ENCODE data around the gene DCHS2. TPM values are rescaled to one million over a fixed set of nuclear protein-coding genes. Genes with fewer than 3 reads are reported as not detected.

Gene DCHS2
- total RNA-seq, 1 experiment from 2014 or later = not detected

- DNase-seq (ENCODE audit: low read depth) = no peak
Observed at GRCh38 chr4:154319736-154320135, 171.9 kb downstream of the DCHS2 start.

DNA sequence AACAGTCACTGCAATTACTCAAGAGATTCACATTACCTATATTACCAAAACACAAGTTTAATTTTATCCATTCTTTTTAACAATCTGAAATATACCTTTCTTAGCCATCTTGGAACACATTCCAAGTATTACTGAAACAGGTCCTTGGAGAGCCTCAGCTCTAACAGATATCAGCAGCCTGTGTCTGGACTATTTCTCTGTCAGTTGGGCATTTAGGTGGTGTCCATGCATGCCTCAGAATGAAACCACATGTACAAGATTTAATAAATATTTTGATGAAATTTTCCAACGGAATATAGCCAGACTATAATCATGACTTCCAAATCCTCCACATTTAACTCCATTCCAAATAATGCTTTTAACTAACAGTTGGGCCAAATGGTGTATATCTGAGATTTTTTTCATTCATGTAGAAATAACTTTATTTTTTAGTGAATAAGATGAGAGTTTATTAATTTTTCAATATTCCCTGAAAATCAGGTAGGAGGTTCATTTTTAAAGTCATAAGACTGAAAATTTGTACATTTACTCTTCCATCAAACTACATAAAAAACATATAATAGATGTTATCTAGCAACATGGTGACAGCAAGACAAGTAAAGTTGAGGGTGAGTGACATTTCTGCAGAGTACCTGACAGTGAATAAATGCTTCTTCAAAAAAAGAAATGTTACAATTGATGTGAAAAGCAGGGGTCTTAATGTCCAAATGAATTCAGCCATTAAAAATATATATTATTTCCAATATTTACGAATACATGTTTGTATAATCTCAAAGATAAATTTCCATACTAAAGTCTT lies 174.2 kb downstream of the DCHS2 start:
- DNase-seq (ENCODE audit: low read depth) = no peak

- no peak for DNase-seq (ENCODE audit: low read depth)
Observed at GRCh38 chr4:154315741-154316140, 175.9 kb downstream of the DCHS2 start.

DNA sequence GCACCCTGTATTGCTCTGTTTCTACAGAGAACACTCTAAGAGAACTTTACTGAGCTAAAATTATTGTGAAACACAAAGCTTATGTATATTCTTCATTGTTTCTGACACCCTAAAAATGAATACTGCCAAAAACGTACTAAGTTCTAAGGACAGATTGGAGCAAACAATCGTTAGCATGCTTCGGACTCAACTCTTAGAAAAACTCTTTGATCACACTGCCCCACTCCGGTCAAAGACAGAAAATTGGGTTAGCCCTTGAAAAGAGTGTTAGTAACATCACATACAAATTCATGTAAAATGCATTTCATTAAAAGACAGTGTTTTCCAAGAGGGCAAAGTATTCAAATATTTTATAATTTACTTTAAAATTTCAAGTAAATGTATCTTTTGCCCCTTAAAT lies 177.4 kb downstream of the DCHS2 start:
- DNase-seq (ENCODE audit: low read depth) = peak; percentile 46

- no peak for DNase-seq (ENCODE audit: low read depth)
Observed at GRCh38 chr4:154313004-154313585, 178.5 kb downstream of the DCHS2 start.

GRCh38 chr4:154312246-154312645 lies 179.4 kb downstream of the DCHS2 start:
- DNase-seq (ENCODE audit: low read depth) = peak; percentile 35

- DNase-seq (ENCODE audit: low read depth) = no peak
Observed at GRCh38 chr4:154310578-154310977, 181.0 kb downstream of the DCHS2 start.

DNA sequence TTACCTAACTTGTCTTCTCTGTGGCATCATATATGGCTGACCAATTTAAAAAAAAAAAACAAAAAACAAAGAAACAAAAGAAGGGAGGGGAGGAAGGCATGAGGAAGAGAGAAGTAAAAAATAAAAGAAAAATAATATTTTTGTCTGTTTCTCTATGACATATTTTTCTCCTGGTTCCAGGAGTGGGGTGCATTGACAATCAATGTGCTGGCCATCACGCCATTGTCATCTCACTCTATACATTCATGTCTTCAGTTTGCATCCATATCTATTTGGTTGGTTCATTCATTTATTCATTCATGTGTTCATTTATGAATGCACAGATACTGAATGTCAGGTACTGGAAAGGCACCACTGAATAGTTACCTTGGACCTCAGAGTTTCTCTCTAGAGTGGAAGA lies 183.4 kb downstream of the DCHS2 start:
- no peak for DNase-seq (ENCODE audit: low read depth)

- DNase-seq (ENCODE audit: low read depth) = no peak
Observed at GRCh38 chr4:154307451-154307850, 184.1 kb downstream of the DCHS2 start.

DNA sequence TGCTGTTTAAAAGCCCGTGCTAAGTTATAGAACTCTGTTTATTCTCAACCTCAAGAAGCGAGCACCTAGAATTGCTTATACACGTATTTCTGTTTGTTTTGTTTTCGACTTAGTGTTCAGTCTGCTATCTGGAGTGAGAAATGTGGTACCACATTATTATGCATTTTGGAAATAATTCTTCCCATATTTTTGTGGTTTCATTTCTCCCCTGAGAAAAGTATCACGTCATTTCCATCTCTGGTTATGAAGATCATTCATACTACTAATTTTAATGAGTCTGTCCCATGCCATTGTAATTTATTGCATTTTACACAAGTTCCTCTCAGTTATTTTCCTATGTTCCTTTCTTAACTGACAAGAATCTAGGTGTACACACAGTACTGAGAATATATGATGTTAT lies 186.0 kb downstream of the DCHS2 start:
- DNase-seq (ENCODE audit: low read depth) = no peak

- no peak for DNase-seq (ENCODE audit: low read depth)
Observed at GRCh38 chr4:154304679-154305078, 186.9 kb downstream of the DCHS2 start.

DNA sequence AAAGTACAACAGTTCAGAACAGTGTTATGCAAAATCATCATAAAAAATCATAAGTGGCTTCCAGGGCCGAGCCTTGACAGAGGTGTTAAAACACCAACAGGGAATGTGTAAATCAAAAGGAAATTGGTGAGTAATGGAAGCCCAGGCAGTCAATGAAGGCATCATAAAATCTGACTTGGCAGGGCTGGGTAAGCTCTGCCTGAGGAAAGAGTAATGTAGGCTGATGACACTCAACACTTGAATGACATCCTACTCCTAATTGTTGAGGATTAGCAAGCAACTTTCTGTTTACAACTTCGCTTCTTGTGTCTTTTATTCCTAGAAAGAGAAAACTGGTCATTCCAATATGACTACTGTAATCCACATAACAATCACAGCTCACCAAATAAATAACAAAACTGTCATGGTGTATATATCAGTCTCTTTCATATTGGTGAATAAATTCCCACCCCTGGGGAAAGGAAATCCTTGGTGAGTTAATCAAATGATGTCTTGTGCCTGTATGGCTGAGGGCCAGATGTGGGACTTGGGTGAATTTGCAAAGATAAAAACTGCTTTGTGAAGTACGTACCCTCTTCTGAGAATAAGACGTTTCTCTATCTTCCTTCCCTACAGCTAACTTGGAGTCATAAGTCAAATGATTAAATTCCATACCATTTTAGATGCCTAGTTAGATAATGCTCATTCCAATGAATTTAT lies 196.8 kb downstream of the DCHS2 start:
- DNase-seq (ENCODE audit: low read depth) = no peak

DNA sequence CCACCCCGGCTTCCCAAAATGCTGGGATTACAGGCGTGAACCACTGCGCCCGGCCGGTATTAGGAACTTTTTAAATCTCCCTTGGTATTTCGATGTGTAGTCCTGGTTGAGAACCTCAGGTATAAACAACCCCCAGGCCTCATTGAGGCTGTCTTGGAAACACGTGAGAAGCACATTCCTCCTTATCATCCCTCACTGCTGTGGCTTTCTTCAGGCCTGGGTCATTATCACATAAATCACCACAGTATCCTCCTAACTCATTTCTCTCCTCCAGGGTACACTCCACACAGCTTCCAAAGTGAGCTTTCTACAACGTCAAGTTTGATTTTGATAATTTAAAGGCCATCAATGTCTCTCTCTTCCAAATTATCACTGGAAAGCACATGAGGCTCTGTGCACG lies 198.2 kb downstream of the DCHS2 start:
- DNase-seq (ENCODE audit: low read depth) = no peak

- DNase-seq (ENCODE audit: low read depth) = no peak
Observed at GRCh38 chr4:154292589-154292988, 199.0 kb downstream of the DCHS2 start.

- DNase-seq (ENCODE audit: low read depth) = no peak
Observed at GRCh38 chr4:154277172-154277571, 214.4 kb downstream of the DCHS2 start.

GRCh38 chr4:154276496-154276895 lies 215.1 kb downstream of the DCHS2 start:
- DNase-seq (ENCODE audit: low read depth) = no peak

DNA sequence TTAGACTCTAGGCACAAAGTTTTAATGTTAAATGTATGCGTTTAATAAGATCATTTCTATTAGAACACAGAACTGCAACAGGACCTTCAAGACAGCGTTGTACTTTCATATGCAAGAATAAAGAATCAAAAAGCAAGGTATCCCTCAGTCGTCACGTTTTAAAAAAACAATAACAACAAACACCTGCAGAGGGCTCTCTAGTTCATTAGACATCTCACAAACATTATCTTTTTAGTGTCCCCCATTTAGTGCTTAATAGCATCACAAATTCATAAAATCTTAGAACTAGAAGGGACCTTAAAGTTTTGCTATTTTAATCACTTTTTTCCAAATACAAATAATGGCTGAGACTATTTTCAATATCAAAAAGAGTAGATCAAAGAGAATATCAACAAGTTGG lies 236.6 kb downstream of the DCHS2 start:
- no peak for DNase-seq (ENCODE audit: low read depth)

DNA sequence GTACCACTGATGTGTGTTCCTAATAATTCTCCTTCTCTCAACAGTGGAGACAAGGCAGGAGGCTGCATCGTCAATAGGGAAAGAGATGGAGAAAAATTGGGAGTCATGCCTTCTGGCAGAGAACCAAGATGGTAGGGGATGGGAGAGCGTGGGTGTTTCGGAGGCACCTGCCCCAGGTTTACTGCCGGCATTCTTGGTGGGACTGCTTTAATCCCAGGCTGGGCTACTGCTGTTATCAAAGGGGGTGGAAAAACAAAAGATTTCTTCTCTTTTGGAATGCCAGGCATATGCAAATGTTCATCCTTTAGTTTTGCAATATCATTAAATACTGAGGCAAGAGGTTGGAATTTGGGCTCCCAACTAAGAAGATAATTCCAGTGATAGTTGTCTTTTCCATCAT lies 257.0 kb downstream of the DCHS2 start:
- no peak for DNase-seq (ENCODE audit: low read depth)

DNA sequence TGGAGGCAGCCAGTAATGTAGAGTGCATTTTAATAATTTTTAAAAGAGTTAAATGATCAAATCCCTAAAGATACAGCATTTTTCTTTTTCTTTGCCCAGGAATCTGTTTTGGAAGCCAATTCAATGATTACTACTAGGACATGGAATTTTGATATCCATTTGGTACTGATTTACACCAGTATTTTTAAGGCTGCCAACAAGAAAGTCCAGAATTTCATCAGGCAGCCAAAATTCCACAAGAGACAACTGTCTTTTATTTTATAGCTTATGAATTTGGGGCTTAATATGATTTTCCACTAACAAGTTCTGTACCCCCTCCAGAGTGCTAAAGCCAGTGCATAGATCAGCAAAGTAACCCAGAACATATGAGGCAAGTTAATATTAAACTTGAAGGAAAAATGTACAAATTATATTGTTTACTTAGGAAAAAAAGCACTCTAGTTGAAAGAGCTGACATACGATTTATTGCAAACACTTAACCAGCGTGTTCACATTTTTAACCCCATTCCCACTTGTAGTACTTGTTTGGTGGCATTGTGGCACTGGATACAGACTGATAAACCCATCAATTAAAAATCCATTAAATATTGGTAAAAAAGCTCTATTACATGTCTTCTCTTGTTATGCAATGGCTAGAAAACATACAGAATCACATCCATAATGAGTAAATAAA lies 259.7 kb downstream of the DCHS2 start:
- no peak for DNase-seq (ENCODE audit: low read depth)

- DNase-seq (ENCODE audit: low read depth) = no peak
Observed at GRCh38 chr4:154230723-154231122, 260.9 kb downstream of the DCHS2 start.

DNA sequence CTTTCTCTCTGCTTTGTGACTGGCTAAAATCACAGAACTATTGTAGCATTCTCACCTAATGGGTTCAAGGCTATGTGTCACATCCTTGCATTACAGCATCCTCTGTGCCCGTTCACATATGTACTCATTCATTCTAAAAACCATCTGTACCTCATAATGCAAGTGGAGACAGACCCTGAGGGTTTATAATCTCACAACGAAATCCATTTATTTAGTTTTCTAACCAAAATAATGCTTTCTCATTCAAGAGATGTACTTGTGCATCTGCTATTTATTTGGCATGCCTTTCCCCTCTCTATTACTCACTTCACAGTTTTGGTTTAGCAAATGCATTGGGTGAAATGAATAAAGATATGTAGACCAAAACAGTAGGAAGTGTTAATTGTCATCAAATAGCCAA lies 261.5 kb downstream of the DCHS2 start:
- peak; percentile 16 for DNase-seq (ENCODE audit: low read depth)

GRCh38 chr4:154222875-154223274 lies 268.7 kb downstream of the DCHS2 start:
- no peak for DNase-seq (ENCODE audit: low read depth)

Measured in RPMI7951 (cell line).